Testis (tissue), 3 donors: Measurements from ENCODE around the gene ERF. TPM values are rescaled to one million over a fixed set of nuclear protein-coding genes. Genes with fewer than 3 reads are reported as not detected.
A peak's percentile ranks its signal among the peaks of the same experiment; 100 is the strongest.

Experiments
- DNase-seq: peaks from one replicate; pipeline ENCODE4 v3.0.0-alpha.2; 2019
- H3K27ac ChIP-seq, 2 donors: fragments of 200-600 bp; sonication (generic); one replicate each; pipeline ENCODE4 v1.5.1; 2019
- H3K27me3 ChIP-seq: fragments of 200-600 bp; sonication (generic); one replicate; pipeline ENCODE4 v1.5.1; 2019
- H3K36me3 ChIP-seq: fragments of 200-600 bp; sonication (generic); one replicate; pipeline ENCODE4 v1.5.1; 2017; ENCODE audit warnings: low read depth; ENCODE audit errors: missing control alignments
- H3K4me1 ChIP-seq: fragments of 200-600 bp; sonication (generic); one replicate; pipeline ENCODE4 v1.5.1; 2019
- H3K4me3 ChIP-seq, 2 donors: fragments of 200-600 bp; sonication (generic); one replicate each; pipeline ENCODE4 v1.5.1; 2017 to 2019
- H3K9me3 ChIP-seq: fragments of 200-600 bp; sonication (generic); one replicate; pipeline ENCODE4 v1.5.1; 2017
- CTCF ChIP-seq, 3 experiments: fragments of 450-650 bp in 2 of 3; fragments of 200-600 bp in 1 of 3; sonication (generic) in 1 of 3; IDR thresholded peaks; one replicate each; pipeline ENCODE4 v1.5.1; 2016 to 2019; ENCODE audit warnings: antibody characterized with exemption in 3 of 3, mild to moderate bottlenecking in 2 of 3, moderate library complexity in 1 of 3
- POLR2A ChIP-seq: fragments of 450-650 bp; IDR thresholded peaks from one replicate; pipeline ENCODE4 v1.6.1; 2017; ENCODE audit warnings: antibody characterized with exemption, mild to moderate bottlenecking, moderate library complexity
- WGBS, 2 donors: methylation state at CpG; one replicate each; pipeline ENCODE4 v1.1.5; 2018; 5-methylcytosine and 5-hydroxymethylcytosine counted together
- intact Hi-C: fragments of 100-400 bp; cut with DNase I; formaldehyde crosslinking; loops from one replicate; pipeline ENCODE4 v1.15.1; 2023; ENCODE audit warnings: low total_unique reads
- polyA plus RNA-seq: library from polyadenylated mRNA; stranded (reverse); fragments of 350-450 nt; fragmentation: Illumina TruSeq; extraction: RNeasy Lipid Tissue Mini Kit (QIAGEN cat#74804); gene quantifications from one replicate; pipeline ENCODE4 v1.2.3, GENCODE V29; 2014; ENCODE audit warnings: low read depth, low replicate concordance; ENCODE audit not compliant: insufficient read depth
- total RNA-seq, 2 donors: library from RNA; depleted of rRNA; stranded (reverse); fragments of >200 nt; gene quantifications; one replicate each; pipeline ENCODE4 v1.2.3, GENCODE V29; 2016

ERF gene
- total and polyA plus RNA-seq, 3 donors from 2014 or later = 59.6 to 120 (median 85.4) TPM

GRCh38 chr19:42290523-42291434, 35.9 kb upstream of the ERF start:
- Histone ChIP-seq H3K4me3 (no peak overlapping the region), H3K9me3 (no peaks in the 10 kb centered on the region), H3K27ac (no peak overlapping the region), H3K27me3 (no peaks in the 10 kb centered on the region), H3K36me3 (no peaks in the 10 kb centered on the region), H3K4me1 (peaks cover 12% of the 10 kb centered on the region)
- intact Hi-C loops = loop anchor here (5.0 kb wide), 1 partner anchor 43 kb away; no protein-coding TSS in a partner anchor
- 78 to 83% methylated on average over 9 to 31 of the region's 31 CpGs for WGBS, 2 donors
- TF ChIP-seq CTCF (IDR thresholded peaks at IDR 0.05) (peak; percentile 25 to 40 (median 29)), POLR2A (no peak)
- no peak for DNase-seq

DNA sequence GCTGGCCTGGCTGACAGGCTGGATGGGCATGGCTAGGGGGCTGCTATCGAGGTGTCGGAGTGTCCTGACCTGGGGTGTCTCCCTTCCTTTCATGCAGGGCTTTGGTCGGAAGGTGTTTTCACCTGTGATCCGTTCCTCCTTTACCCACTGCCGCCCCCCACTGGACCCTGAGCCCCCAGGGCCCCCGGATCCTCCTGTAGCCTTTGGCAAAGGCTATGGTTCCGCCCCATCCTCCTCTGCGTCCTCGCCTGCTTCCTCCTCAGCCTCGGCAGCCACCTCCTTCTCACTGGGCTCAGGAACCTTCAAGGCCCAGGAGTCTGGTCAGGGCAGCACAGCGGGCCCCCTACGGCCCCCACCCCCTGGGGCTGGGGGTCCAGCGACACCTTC, 35.2 kb upstream of the ERF start:
- Histone ChIP-seq H3K27me3 (no peaks in the 10 kb centered on the region), H3K36me3 (no peaks in the 10 kb centered on the region), H3K4me1 (peaks cover 19% of the 10 kb centered on the region), H3K27ac (no peak overlapping the region), H3K9me3 (no peaks in the 10 kb centered on the region), H3K4me3 (no peak overlapping the region)
- WGBS, 2 donors = 77 to 83% methylated on average over 11 to 13 of the region's 13 CpGs
- intact Hi-C loops = loop anchor here (5.0 kb wide), 1 partner anchor 43 kb away; no protein-coding TSS in a partner anchor
- TF ChIP-seq CTCF (IDR thresholded peaks at IDR 0.05) (no peak), POLR2A (no peak)
- no peak for DNase-seq

- 91 to 94% methylated on average over 4 to 8 of the region's 8 CpGs for WGBS, 2 donors
- DNase-seq = no peak
- H3K4me1 ChIP-seq = peaks cover 24% of the 10 kb centered on the region
- TF ChIP-seq POLR2A (no peak), CTCF (IDR thresholded peaks at IDR 0.05) (no peak)
- no peak overlapping the region for H3K27ac ChIP-seq
- intact Hi-C loops = loop anchor here (5.0 kb wide), 1 partner anchor 42 kb away; no protein-coding TSS in a partner anchor
- no peaks in the 10 kb centered on the region for H3K36me3 ChIP-seq
- no peaks in the 10 kb centered on the region for H3K9me3 ChIP-seq
- no peak overlapping the region for H3K4me3 ChIP-seq
- no peaks in the 10 kb centered on the region for H3K27me3 ChIP-seq
Measured at GRCh38 chr19:42289556-42290041, 34.7 kb upstream of the ERF start.

- H3K4me1 ChIP-seq = peaks cover 24% of the 10 kb centered on the region
- no peak overlapping the region for H3K4me3 ChIP-seq
- no peaks in the 10 kb centered on the region for H3K27me3 ChIP-seq
- DNase-seq = no peak
- WGBS, 2 donors = 84 to 91% methylated on average over 13 to 22 of the region's 22 CpGs
- TF ChIP-seq CTCF (IDR thresholded peaks at IDR 0.05) = no peak
- no peak for TF ChIP-seq POLR2A
- intact Hi-C loops = no loop called here
- H3K27ac ChIP-seq = no peak overlapping the region
- H3K9me3 ChIP-seq = no peaks in the 10 kb centered on the region
- no peaks in the 10 kb centered on the region for H3K36me3 ChIP-seq
Measured at GRCh38 chr19:42288881-42289555, 34.1 kb upstream of the ERF start.
